HG02981 (cell line): Measurements from ENCODE around the gene OR11H1.
"Not testable (repeated sequence)": the region's sequence is repeated elsewhere in the genome, so short reads cannot be mapped to it uniquely, and the experiment has no call there.

ENCODE experiments used
- ATAC-seq: cut with Tn5 transposase; IDR thresholded peaks from one replicate; pipeline ENCODE4 v1.9.1; 2021; ENCODE audit warnings: mild to moderate bottlenecking, moderate library complexity; ENCODE audit not compliant: unreplicated experiment

Gene OR11H1

DNA sequence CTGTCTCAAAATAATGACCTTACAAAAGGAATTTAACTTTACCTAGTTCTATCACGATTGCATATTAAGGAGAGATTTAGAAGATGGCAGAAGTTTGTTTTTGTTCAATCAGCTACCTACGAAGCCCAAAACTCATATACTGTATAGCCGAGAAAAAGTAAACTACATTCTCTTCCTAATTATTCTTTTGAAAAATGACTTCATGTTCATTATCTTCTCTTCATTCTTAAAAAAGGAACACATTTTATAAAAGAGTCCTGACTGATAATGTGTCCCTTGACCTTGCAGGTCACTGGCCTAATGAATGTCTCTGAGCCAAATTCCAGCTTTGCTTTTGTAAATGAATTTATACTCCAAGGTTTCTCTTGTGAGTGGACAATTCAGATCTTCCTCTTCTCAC lies at the start of gene OR11H1:
OR11H1 (plus strand) TSS at position 301 of the 400 bp plus-strand sequence; CDS start at position 301, 0 bp downstream.
- ATAC-seq: not testable (repeated sequence)

GRCh38 chr22:15509967-15510366 lies 18.0 kb upstream of the OR11H1 start:
- ATAC-seq: not testable (repeated sequence)

GRCh38 chr22:15515896-15516295 lies 12.1 kb upstream of the OR11H1 start:
- ATAC-seq: not testable (repeated sequence)

DNA sequence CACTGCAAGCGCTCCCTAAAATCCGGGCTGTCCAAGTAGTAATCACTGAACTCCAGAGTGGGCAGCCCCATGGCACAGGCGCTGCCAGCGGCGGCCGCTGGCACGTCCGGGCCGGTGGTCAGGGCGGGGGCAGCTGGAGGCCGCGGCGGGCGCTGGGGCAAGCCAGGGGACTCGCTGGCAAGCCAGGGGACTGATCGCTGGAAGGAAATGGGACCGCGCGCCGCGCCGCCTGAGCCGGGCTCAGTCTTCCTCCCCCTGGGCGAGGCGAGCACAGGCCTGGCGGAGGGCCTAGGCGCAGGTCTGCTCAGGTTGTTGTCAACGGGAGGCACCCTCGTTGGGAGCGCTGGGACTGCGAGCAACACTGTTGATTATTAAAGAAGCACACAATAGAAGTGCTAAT lies 25.8 kb downstream of the OR11H1 start:
- ATAC-seq: not testable (repeated sequence)

GRCh38 chr22:15563461-15563860 lies 35.5 kb downstream of the OR11H1 start:
- not testable (repeated sequence) for ATAC-seq

DNA sequence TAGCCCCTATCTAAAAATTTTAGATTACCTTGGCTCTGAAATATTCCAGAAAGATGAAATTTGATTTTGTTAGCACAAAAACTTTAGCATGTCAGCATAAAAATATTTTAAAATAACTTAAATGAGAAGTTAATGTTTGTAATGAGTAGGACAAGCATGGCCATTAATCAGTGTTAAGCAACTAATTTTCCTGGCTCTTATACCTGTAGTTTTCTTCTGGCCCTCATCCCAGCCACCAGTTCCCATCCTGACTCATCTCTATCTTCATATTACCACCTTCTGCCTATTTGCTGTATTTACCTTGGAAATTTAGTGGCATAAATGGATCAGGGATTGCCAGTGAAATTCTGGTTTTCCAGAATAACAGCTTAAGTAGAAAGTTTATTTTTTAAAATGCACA lies 37.1 kb downstream of the OR11H1 start:
- ATAC-seq: not testable (repeated sequence)
